Transverse colon (tissue), 3 donors: ENCODE measurements around the gene FAM118B.

Experiments used
- CTCF ChIP-seq, 5 experiments: fragments of 200-600 bp in 3 of 5; fragments of 450-650 bp in 2 of 5; sonication (generic) in 3 of 5; IDR thresholded peaks; 1 replicate in 2 of 5; 2 replicates in 3 of 5; pipeline ENCODE4 v1.5.1; 2016 to 2017; ENCODE audit warnings: antibody characterized with exemption in 5 of 5, inconsistent platforms in 3 of 5, mild to moderate bottlenecking in 2 of 5, moderate library complexity in 1 of 5
- EP300 ChIP-seq: sonication (generic); formaldehyde crosslinking; IDR thresholded peaks from one replicate; pipeline ENCODE4 v1.6.1; 2017; ENCODE audit warnings: antibody characterized with exemption, low read depth
- POLR2A ChIP-seq: fragments of 450-650 bp; IDR thresholded peaks from one replicate; pipeline ENCODE4 v1.6.1; 2016; ENCODE audit warnings: antibody characterized with exemption, mild to moderate bottlenecking, moderate library complexity

GRCh38 chr11:126267650-126268049 is 56.1 kb downstream of the FAM118B start:
- no peak for TF ChIP-seq CTCF (IDR thresholded peaks at IDR 0.05)
- TF ChIP-seq POLR2A: no peak
- no peak for TF ChIP-seq EP300
